Natural killer cell (primary cell): ENCODE measurements around the gene TMEM45A. TPM values are rescaled to one million over a fixed set of nuclear protein-coding genes. Genes with fewer than 3 reads are reported as not detected.

Experiments
- ATAC-seq, 3 donors: fragments of 150-1000 bp in 2 of 3; fragments of 200-7000 bp in 1 of 3; cut with Tn5 transposase; 1 replicate in 1 of 3; 2 replicates in 2 of 3; pipeline ENCODE4 v1.10.0; 2021; ENCODE audit warnings: mild to moderate bottlenecking in 2 of 3, moderate library complexity in 2 of 3
- DNase-seq, 2 donors: peaks; one replicate each; pipeline versions ENCODE4 v3.0.0 to v3.0.0-alpha.2; 2013 to 2021; ENCODE audit warnings: mixed read lengths in 1 of 2
- H3K27ac ChIP-seq: one replicate; pipeline ENCODE4 v1.5.1; 2013; ENCODE audit warnings: mild to moderate bottlenecking, low read length
- H3K27me3 ChIP-seq: one replicate; pipeline ENCODE4 v1.6.1; 2013; ENCODE audit warnings: low read length; ENCODE audit not compliant: control insufficient read depth, insufficient read depth
- H3K36me3 ChIP-seq: one replicate; pipeline ENCODE4 v1.6.1; 2013; ENCODE audit warnings: low read length; ENCODE audit not compliant: control insufficient read depth, insufficient read depth
- H3K4me1 ChIP-seq: one replicate; pipeline ENCODE4 v1.6.1; 2013; ENCODE audit warnings: low read length; ENCODE audit not compliant: control insufficient read depth, insufficient read depth
- H3K4me3 ChIP-seq: one replicate; pipeline ENCODE4 v1.5.1; 2013; ENCODE audit warnings: low read length
- H3K9me3 ChIP-seq: one replicate; pipeline ENCODE4 v1.6.1; 2013; ENCODE audit warnings: low read length; ENCODE audit not compliant: control insufficient read depth, insufficient read depth
- H3K27ac Mint-ChIP-seq, 2 donors: one replicate each; pipeline ENCODE4 v1.8.0; 2022; ENCODE audit warnings: mild to moderate bottlenecking in 2 of 2, mixed read lengths in 2 of 2, moderate library complexity in 1 of 2
- H3K27me3 Mint-ChIP-seq, 2 donors: one replicate each; pipeline ENCODE4 v1.8.0; 2022; ENCODE audit warnings: low read depth in 2 of 2, mixed read lengths in 2 of 2
- H3K36me3 Mint-ChIP-seq: one replicate; pipeline ENCODE4 v1.8.0; 2022; ENCODE audit warnings: mixed read lengths
- H3K4me1 Mint-ChIP-seq, 2 donors: one replicate each; pipeline ENCODE4 v1.8.0; 2022; ENCODE audit warnings: mixed read lengths in 2 of 2
- H3K4me3 Mint-ChIP-seq: one replicate; pipeline ENCODE4 v1.8.0; 2022; ENCODE audit warnings: mild to moderate bottlenecking, moderate library complexity, mixed read lengths
- H3K9me3 Mint-ChIP-seq, 2 donors: one replicate each; pipeline ENCODE4 v1.8.0; 2022; ENCODE audit warnings: mixed read lengths in 2 of 2
- CTCF ChIP-seq: fragments of 200-600 bp; IDR thresholded peaks from one replicate; pipeline ENCODE4 v1.8.0; 2022; ENCODE audit warnings: antibody characterized with exemption
- WGBS: methylation state at CpG from one replicate; pipeline ENCODE4 v1.1.7; 2013; ENCODE audit warnings: missing lambda C conversion rate; ENCODE audit not compliant: insufficient coverage; 5-methylcytosine and 5-hydroxymethylcytosine counted together
- intact Hi-C: fragments of 100-400 bp; cut with micrococcal nuclease; formaldehyde crosslinking; loops from one replicate; pipeline ENCODE4 v1.14.2; 2022
- total RNA-seq, 4 donors: library from RNA; stranded (reverse); fragments of 120-200 nt in 1 of 4; gene quantifications; one replicate each; pipeline versions ENCODE4 v1.2.3 to v1.2.4, GENCODE V29; 2013 to 2022

Gene TMEM45A
- total RNA-seq, 3 donors from 2014 or later (not counting 1 experiment from before 2014, with no cell fraction given): 0.23 to 0.49 (median 0.25) TPM

DNA sequence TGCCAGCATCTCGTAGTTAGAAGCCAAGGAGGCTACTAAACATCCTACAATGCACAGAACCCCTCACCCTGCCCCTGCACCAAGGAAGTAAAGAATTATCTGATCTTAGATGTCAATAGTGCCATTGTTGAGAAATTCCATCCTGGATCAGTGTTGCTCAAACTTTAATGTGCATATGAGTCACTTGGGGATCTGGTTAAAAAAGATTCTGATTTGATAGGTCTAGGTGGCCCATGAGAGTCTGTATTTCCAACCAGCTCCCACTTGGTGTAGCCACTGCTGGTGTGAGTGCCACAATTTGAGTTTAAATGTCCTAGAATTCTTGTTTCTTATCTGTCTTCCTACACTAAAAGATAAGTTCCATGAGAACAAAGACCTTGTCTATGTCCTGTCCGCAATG lies 43.7 kb downstream of the TMEM45A start:
- Histone ChIP-seq H3K9me3 (no peaks in the 10 kb centered on the region), H3K36me3 (no peaks in the 10 kb centered on the region), H3K27ac (no peak overlapping the region), H3K4me1 (no peaks in the 10 kb centered on the region), H3K27me3 (no peaks in the 10 kb centered on the region), H3K4me3 (no peak overlapping the region)
- WGBS: 100% methylated on average over 1 of the region's 2 CpGs
- no peaks in the 10 kb centered on the region for H3K4me1 Mint-ChIP-seq
- intact Hi-C loops: no loop called here
- H3K9me3 Mint-ChIP-seq: no peaks in the 10 kb centered on the region
- H3K27ac Mint-ChIP-seq: no peak overlapping the region
- ATAC-seq (no peak), DNase-seq (no peak)
- TF ChIP-seq CTCF: no peak
- H3K36me3 Mint-ChIP-seq: no peaks in the 10 kb centered on the region
- peaks cover 0 to 9% of the 10 kb centered on the region in 2 donors for H3K27me3 Mint-ChIP-seq
- no peak overlapping the region for H3K4me3 Mint-ChIP-seq

- Histone ChIP-seq H3K4me3 (no peak overlapping the region), H3K9me3 (no peaks in the 10 kb centered on the region), H3K27ac (no peak overlapping the region), H3K4me1 (no peaks in the 10 kb centered on the region), H3K36me3 (no peaks in the 10 kb centered on the region), H3K27me3 (no peaks in the 10 kb centered on the region)
- intact Hi-C loops: no loop called here
- no peak for TF ChIP-seq CTCF
- H3K4me1 Mint-ChIP-seq: no peaks in the 10 kb centered on the region
- WGBS: 85% methylated on average over 5 of the region's 5 CpGs
- no peak for ATAC-seq
- no peaks in the 10 kb centered on the region for H3K9me3 Mint-ChIP-seq
- no peaks in the 10 kb centered on the region for H3K36me3 Mint-ChIP-seq
- DNase-seq: no peak
- H3K4me3 Mint-ChIP-seq: no peak overlapping the region
- no peak overlapping the region for H3K27ac Mint-ChIP-seq
- H3K27me3 Mint-ChIP-seq: peaks cover 9 to 10% of the 10 kb centered on the region in 2 donors
Observed at GRCh38 chr3:100537646-100538338, 45.4 kb downstream of the TMEM45A start.

DNA sequence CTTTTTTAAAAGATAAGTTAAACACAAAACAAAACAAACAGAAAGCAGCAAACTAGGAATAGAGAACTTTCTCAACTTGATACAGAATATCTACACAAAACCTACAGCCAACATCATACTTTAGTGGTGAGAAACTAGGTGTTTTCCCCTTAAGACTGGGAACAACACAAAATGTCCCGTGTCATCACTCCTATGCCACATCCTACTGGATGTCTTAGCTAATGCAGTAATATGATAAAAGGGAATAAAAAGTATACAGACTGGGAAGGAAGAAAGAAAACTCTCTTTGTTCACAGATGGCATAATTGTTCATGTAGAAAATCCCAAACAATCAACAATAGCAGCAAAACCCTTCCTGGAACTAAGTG lies 45.9 kb downstream of the TMEM45A start:
- intact Hi-C loops: no loop called here
- H3K27ac Mint-ChIP-seq: no peak overlapping the region
- H3K27ac ChIP-seq: no peak overlapping the region

More for the DNA sequence above, 45.9 kb downstream of the TMEM45A start:
- no peaks in the 10 kb centered on the region for H3K27me3 ChIP-seq
- no peaks in the 10 kb centered on the region for H3K9me3 Mint-ChIP-seq
- H3K36me3 Mint-ChIP-seq: no peaks in the 10 kb centered on the region
- ATAC-seq (no peak), DNase-seq (no peak)
- H3K36me3 ChIP-seq: no peaks in the 10 kb centered on the region
- no CpG with 5 or more reads among the region's 1 CpG for WGBS
- H3K4me3 Mint-ChIP-seq: no peak overlapping the region
- H3K4me1 ChIP-seq: no peaks in the 10 kb centered on the region
- TF ChIP-seq CTCF: no peak
- no peaks in the 10 kb centered on the region for H3K9me3 ChIP-seq
- peaks cover 9 to 10% of the 10 kb centered on the region in 2 donors for H3K27me3 Mint-ChIP-seq
- no peaks in the 10 kb centered on the region for H3K4me1 Mint-ChIP-seq
- no peak overlapping the region for H3K4me3 ChIP-seq
